Fibroblast of lung (primary cell): Measurements from ENCODE around the gene UNC13D. TPM values are rescaled to one million over a fixed set of nuclear protein-coding genes. Genes with fewer than 3 reads are reported as not detected.

Experiments used
- DNase-seq, 2 donors: peaks; one replicate each; pipeline versions ENCODE4 v3.0.0 to v3.0.0-alpha.2; 2010; ENCODE audit warnings: low read depth in 2 of 2
- H2AFZ ChIP-seq: 2 replicates; pipeline ENCODE4 v1.5.1; 2012; ENCODE audit warnings: low read length, control low read depth, inconsistent platforms
- H3K27ac ChIP-seq: 2 replicates; pipeline ENCODE4 v1.5.1; 2011; ENCODE audit warnings: low read length, control low read depth; ENCODE audit not compliant: insufficient read depth
- H3K27me3 ChIP-seq: 2 replicates; pipeline ENCODE4 v1.5.1; 2011; ENCODE audit warnings: mild to moderate bottlenecking, low read length; ENCODE audit not compliant: control insufficient read depth, insufficient read depth
- H3K36me3 ChIP-seq: 2 replicates; pipeline ENCODE4 v1.5.1; 2011; ENCODE audit warnings: low read length; ENCODE audit not compliant: control insufficient read depth, insufficient read depth
- H3K4me1 ChIP-seq: 2 replicates; pipeline ENCODE4 v1.5.1; 2011; ENCODE audit warnings: low read length; ENCODE audit not compliant: control insufficient read depth, insufficient read depth; ENCODE audit errors: extremely low read depth
- H3K4me2 ChIP-seq: 2 replicates; pipeline ENCODE4 v1.5.1; 2011; ENCODE audit warnings: low read length, control low read depth; ENCODE audit not compliant: insufficient read depth; ENCODE audit errors: extremely low read depth
- H3K4me3 ChIP-seq, 4 experiments: fragments of 200-600 bp in 1 of 4; sonication (generic) in 1 of 4; replicated peaks in 1 of 4; 2 replicates each; pipeline ENCODE4 v1.5.1; 2011 to 2016; ENCODE audit warnings: low read length in 4 of 4, low read depth in 3 of 4, mild to moderate bottlenecking in 3 of 4, control low read depth in 2 of 4, inconsistent platforms in 1 of 4, mixed read lengths in 1 of 4; ENCODE audit not compliant: insufficient read depth in 1 of 4; ENCODE audit errors: control extremely low read depth in 1 of 4
- H3K79me2 ChIP-seq: 2 replicates; pipeline ENCODE4 v1.5.1; 2012; ENCODE audit warnings: mild to moderate bottlenecking, low read length, inconsistent platforms; ENCODE audit not compliant: control insufficient read depth, insufficient read depth
- H3K9ac ChIP-seq: 2 replicates; pipeline ENCODE4 v1.5.1; 2011; ENCODE audit warnings: mild to moderate bottlenecking, low read length, control low read depth; ENCODE audit not compliant: insufficient read depth
- H3K9me3 ChIP-seq: 2 replicates; pipeline ENCODE4 v1.5.1; 2012; ENCODE audit warnings: low read depth, low read length; ENCODE audit not compliant: control insufficient read depth, insufficient read depth
- H4K20me1 ChIP-seq: 2 replicates; pipeline ENCODE4 v1.5.1; 2011; ENCODE audit warnings: low read length; ENCODE audit not compliant: control insufficient read depth, insufficient read depth; ENCODE audit errors: extremely low read depth
- CTCF ChIP-seq, 2 donors: IDR thresholded peaks in 1 of 2; conservative IDR thresholded peaks in 1 of 2; 1 replicate in 1 of 2; 2 replicates in 1 of 2; pipeline ENCODE4 v1.5.1; 2011 to 2012; ENCODE audit warnings: low read length in 2 of 2, control low read depth in 1 of 2, inconsistent platforms in 1 of 2, low read depth in 1 of 2, mild to moderate bottlenecking in 1 of 2
- EZH2 ChIP-seq: IDR thresholded peaks from 2 replicates; pipeline ENCODE4 v1.5.1; 2012; ENCODE audit warnings: low read length, control low read depth, mild to moderate bottlenecking; ENCODE audit errors: missing control alignments
- polyA plus RNA-seq, 2 donors: library from polyadenylated mRNA; depleted of rRNA in 1 of 2; stranded (reverse) in 1 of 2; unstranded in 1 of 2; fragments of >200 nt; gene quantifications; 2 replicates each; pipeline ENCODE4 v1.2.1, GENCODE V29; 2011 to 2012; ENCODE audit warnings: missing spikeins in 1 of 2
- total RNA-seq: library from RNA; depleted of rRNA; stranded (reverse); fragments of >200 nt; gene quantifications from 2 replicates; pipeline ENCODE4 v1.2.1, GENCODE V29; 2014

UNC13D gene
- total and polyA plus RNA-seq, 2 donors (not counting 1 experiment from before 2014, with no cell fraction given): 0.22 to 1.5 TPM

- H3K4me2 ChIP-seq: no peak overlapping the region
- TF ChIP-seq EZH2 (no peak), CTCF (conservative IDR thresholded peaks at IDR 0.05 in 1 of 2, IDR thresholded peaks at IDR 0.05 in 1 of 2; ENCODE audit: low read depth in 1 of 2, low read length in 2 of 2) (no peak)
- H2AFZ ChIP-seq: no peak overlapping the region
- no peaks in the 10 kb centered on the region for H3K9me3 ChIP-seq
- H3K4me3 ChIP-seq: no peak overlapping the region
- H3K27ac ChIP-seq: no peak overlapping the region
- H3K27me3 ChIP-seq: no peaks in the 10 kb centered on the region
- no peaks in the 10 kb centered on the region for H3K79me2 ChIP-seq
- no peak overlapping the region for H3K9ac ChIP-seq
- no peaks in the 10 kb centered on the region for H3K36me3 ChIP-seq
- no peak for DNase-seq
- no peaks in the 10 kb centered on the region for H3K4me1 ChIP-seq
- no peaks in the 10 kb centered on the region for H4K20me1 ChIP-seq
These were observed 7.6 kb downstream of the UNC13D start for GRCh38 chr17:75836605-75837004.

GRCh38 chr17:75835654-75835987, 8.6 kb downstream of the UNC13D start:
- Histone ChIP-seq H2AFZ (no peak overlapping the region), H3K36me3 (no peaks in the 10 kb centered on the region), H3K9ac (no peak overlapping the region), H3K27ac (no peak overlapping the region), H4K20me1 (no peaks in the 10 kb centered on the region), H3K9me3 (no peaks in the 10 kb centered on the region), H3K79me2 (no peaks in the 10 kb centered on the region), H3K4me3 (no peak overlapping the region), H3K4me1 (no peaks in the 10 kb centered on the region), H3K4me2 (no peak overlapping the region), H3K27me3 (no peaks in the 10 kb centered on the region)
- TF ChIP-seq CTCF (conservative IDR thresholded peaks at IDR 0.05 in 1 of 2, IDR thresholded peaks at IDR 0.05 in 1 of 2; ENCODE audit: low read depth in 1 of 2, low read length in 2 of 2) (no peak), EZH2 (no peak)
- DNase-seq: no peak

GRCh38 chr17:75834928-75835653, 9.1 kb downstream of the UNC13D start:
- no peak for TF ChIP-seq CTCF (conservative IDR thresholded peaks at IDR 0.05 in 1 of 2, IDR thresholded peaks at IDR 0.05 in 1 of 2; ENCODE audit: low read depth in 1 of 2, low read length in 2 of 2)
- TF ChIP-seq EZH2: no peak
- DNase-seq: peak in 1 of 2 donors; percentile 22
- no peaks in the 10 kb centered on the region for H3K79me2 ChIP-seq

More at GRCh38 chr17:75834928-75835653, 9.1 kb downstream of the UNC13D start:
- no peaks in the 10 kb centered on the region for H4K20me1 ChIP-seq
- H2AFZ ChIP-seq: no peak overlapping the region
- H3K4me3 ChIP-seq: no peak overlapping the region
- no peak overlapping the region for H3K9ac ChIP-seq
- H3K36me3 ChIP-seq: no peaks in the 10 kb centered on the region
- H3K4me2 ChIP-seq: no peak overlapping the region
- H3K27ac ChIP-seq: no peak overlapping the region
- no peaks in the 10 kb centered on the region for H3K4me1 ChIP-seq
- H3K27me3 ChIP-seq: no peaks in the 10 kb centered on the region
- H3K9me3 ChIP-seq: no peaks in the 10 kb centered on the region
